GM11168 (cell line): ENCODE results near the gene FMNL2.

ENCODE experiments used
- in situ Hi-C: fragments of 300-500 bp; cut with MboI; formaldehyde crosslinking; loops from one replicate; pipeline ENCODE4 v1.12.0; 2022; ENCODE audit warnings: low sequenced_read_pairs; ENCODE audit not compliant: unreplicated experiment

The FMNL2 gene

GRCh38 chr2:152485954-152486736, 151.2 kb downstream of the FMNL2 start:
- in situ Hi-C loops: no loop called here

GRCh38 chr2:152486737-152487400, 151.9 kb downstream of the FMNL2 start:
- in situ Hi-C loops: no loop called here

- in situ Hi-C loops: no loop called here
Observed at GRCh38 chr2:152488075-152488474, 153.1 kb downstream of the FMNL2 start.

- in situ Hi-C loops: no loop called here
Observed at GRCh38 chr2:152489364-152489763, 154.4 kb downstream of the FMNL2 start.

GRCh38 chr2:152490686-152491455, 155.9 kb downstream of the FMNL2 start:
- in situ Hi-C loops: no loop called here

- in situ Hi-C loops: no loop called here
Observed at GRCh38 chr2:152492131-152492530, 157.2 kb downstream of the FMNL2 start.

- in situ Hi-C loops: no loop called here
Observed at GRCh38 chr2:152492911-152493310, 157.9 kb downstream of the FMNL2 start.

GRCh38 chr2:152493417-152493816, 158.4 kb downstream of the FMNL2 start:
- in situ Hi-C loops: no loop called here

- in situ Hi-C loops: no loop called here
Observed at GRCh38 chr2:152493945-152494528, 159.1 kb downstream of the FMNL2 start.

- in situ Hi-C loops: no loop called here
Observed at GRCh38 chr2:152496371-152496770, 161.4 kb downstream of the FMNL2 start.

GRCh38 chr2:152497481-152498052, 162.6 kb downstream of the FMNL2 start:
- in situ Hi-C loops: no loop called here

- in situ Hi-C loops: no loop called here
Observed at GRCh38 chr2:152499331-152499816, 164.4 kb downstream of the FMNL2 start.

GRCh38 chr2:152499896-152500735, 165.1 kb downstream of the FMNL2 start:
- in situ Hi-C loops: no loop called here

- in situ Hi-C loops: no loop called here
Observed at GRCh38 chr2:152500772-152501171, 165.8 kb downstream of the FMNL2 start.

GRCh38 chr2:152501666-152502065, 166.7 kb downstream of the FMNL2 start:
- in situ Hi-C loops: no loop called here

GRCh38 chr2:152504618-152505017, 169.6 kb downstream of the FMNL2 start:
- in situ Hi-C loops: no loop called here

- in situ Hi-C loops: no loop called here
Observed at GRCh38 chr2:152505495-152505906, 170.5 kb downstream of the FMNL2 start.

GRCh38 chr2:152506843-152507242, 171.9 kb downstream of the FMNL2 start:
- in situ Hi-C loops: no loop called here

GRCh38 chr2:152507907-152508306, 172.9 kb downstream of the FMNL2 start:
- in situ Hi-C loops: no loop called here
